ENCODE data around the gene FERMT1.

FERMT1 gene

GRCh38 chr20:6086868-6087267 is 36.0 kb downstream of the FERMT1 start:
- H3K9me2 ChIP-seq (replicated peaks; ENCODE audit: insufficient read depth, low read length): no peaks in the 10 kb centered on the region
- DNase-seq: no peak
- no peaks in the 10 kb centered on the region for H3K4me1 ChIP-seq (ENCODE audit: low read length)
- no peaks in the 10 kb centered on the region for H4K20me1 ChIP-seq (ENCODE audit: insufficient read depth, low read length)
- no peak overlapping the region for H3K9ac ChIP-seq (ENCODE audit: low read length)
- no peaks in the 10 kb centered on the region for H3F3A ChIP-seq (ENCODE audit: insufficient read depth, low read length)
- no peak overlapping the region for H3K4me3 ChIP-seq (ENCODE audit: low read length)
- TF ChIP-seq CTCF (IDR thresholded peaks at IDR 0.05; ENCODE audit: low read length) (no peak), EZH2phosphoT487 (IDR thresholded peaks at IDR 0.05; ENCODE audit: low read length) (no peak), EZH2 (optimal IDR thresholded peaks at IDR 0.05; ENCODE audit: low read depth, low read length) (no peak)
- H3K4me2 ChIP-seq (ENCODE audit: low read depth, low read length): no peak overlapping the region
- no peaks in the 10 kb centered on the region for H3K27me3 ChIP-seq (replicated peaks; ENCODE audit: insufficient read depth, low read length)
- H3K36me3 ChIP-seq (replicated peaks; ENCODE audit: insufficient read depth, low read length): no peaks in the 10 kb centered on the region
- no peak overlapping the region for H2AFZ ChIP-seq (ENCODE audit: low read length)
- no peak overlapping the region for H3K27ac ChIP-seq (ENCODE audit: low read length)
- no peaks in the 10 kb centered on the region for H3K9me3 ChIP-seq (replicated peaks; ENCODE audit: insufficient read depth, low read length)
- no peaks in the 10 kb centered on the region for H3K79me2 ChIP-seq (ENCODE audit: low read length)

- Histone ChIP-seq H4K20me1 (ENCODE audit: insufficient read depth, low read length) (no peaks in the 10 kb centered on the region), H3K9ac (ENCODE audit: low read length) (no peak overlapping the region), H3K36me3 (replicated peaks; ENCODE audit: insufficient read depth, low read length) (no peaks in the 10 kb centered on the region), H3K4me1 (ENCODE audit: low read length) (no peaks in the 10 kb centered on the region), H3K4me3 (ENCODE audit: low read length) (no peak overlapping the region), H3K9me2 (replicated peaks; ENCODE audit: insufficient read depth, low read length) (no peaks in the 10 kb centered on the region), H3K4me2 (ENCODE audit: low read depth, low read length) (no peak overlapping the region), H3F3A (ENCODE audit: insufficient read depth, low read length) (no peaks in the 10 kb centered on the region), H3K27me3 (replicated peaks; ENCODE audit: insufficient read depth, low read length) (no peaks in the 10 kb centered on the region), H3K9me3 (replicated peaks; ENCODE audit: insufficient read depth, low read length) (no peaks in the 10 kb centered on the region), H2AFZ (ENCODE audit: low read length) (no peak overlapping the region), H3K79me2 (ENCODE audit: low read length) (no peaks in the 10 kb centered on the region), H3K27ac (ENCODE audit: low read length) (no peak overlapping the region)
- DNase-seq: no peak
- TF ChIP-seq CTCF (IDR thresholded peaks at IDR 0.05; ENCODE audit: low read length): no peak
- no peak for TF ChIP-seq EZH2 (optimal IDR thresholded peaks at IDR 0.05; ENCODE audit: low read depth, low read length)
- no peak for TF ChIP-seq EZH2phosphoT487 (IDR thresholded peaks at IDR 0.05; ENCODE audit: low read length)
These were observed 38.9 kb downstream of the FERMT1 start for GRCh38 chr20:6083926-6084325.

- Histone ChIP-seq H3K36me3 (replicated peaks; ENCODE audit: insufficient read depth, low read length) (0 out of 2 replicates have a peak, but pooled peaks cover 4% of the 10 kb centered on the region), H3K9me2 (replicated peaks; ENCODE audit: insufficient read depth, low read length) (no peaks in the 10 kb centered on the region), H3K27me3 (replicated peaks; ENCODE audit: insufficient read depth, low read length) (no peaks in the 10 kb centered on the region), H3K9me3 (replicated peaks; ENCODE audit: insufficient read depth, low read length) (no peaks in the 10 kb centered on the region), H3K27ac (ENCODE audit: low read length) (no peak overlapping the region), H3K79me2 (ENCODE audit: low read length) (no peaks in the 10 kb centered on the region), H3K9ac (ENCODE audit: low read length) (no peak overlapping the region), H3K4me1 (ENCODE audit: low read length) (no peaks in the 10 kb centered on the region), H3K4me3 (ENCODE audit: low read length) (no peak overlapping the region), H2AFZ (ENCODE audit: low read length) (no peak overlapping the region), H3F3A (ENCODE audit: insufficient read depth, low read length) (no peaks in the 10 kb centered on the region), H4K20me1 (ENCODE audit: insufficient read depth, low read length) (no peaks in the 10 kb centered on the region), H3K4me2 (ENCODE audit: low read depth, low read length) (no peak overlapping the region)
- no peak for DNase-seq
- TF ChIP-seq CTCF (IDR thresholded peaks at IDR 0.05; ENCODE audit: low read length) (no peak), EZH2phosphoT487 (IDR thresholded peaks at IDR 0.05; ENCODE audit: low read length) (no peak), EZH2 (optimal IDR thresholded peaks at IDR 0.05; ENCODE audit: low read depth, low read length) (no peak)
These were observed 41.6 kb downstream of the FERMT1 start for GRCh38 chr20:6081236-6081635.
